NT2/D1 (cell line): ENCODE measurements around the gene ATP8B3.

Experiments used
- SUZ12 ChIP-seq: IDR thresholded peaks from 2 replicates; pipeline ENCODE4 v1.6.1; 2011; ENCODE audit not compliant: insufficient read length, insufficient read depth; ENCODE audit errors: extremely low read depth
- YY1 ChIP-seq: IDR thresholded peaks from 2 replicates; pipeline ENCODE4 v1.6.1; 2011; ENCODE audit not compliant: insufficient read length, insufficient read depth
- ZNF274 ChIP-seq: IDR thresholded peaks from 2 replicates; pipeline ENCODE4 v1.6.1; 2011; ENCODE audit warnings: mild to moderate bottlenecking, low read depth, low read length

GRCh38 chr19:1767464-1767933 lies 44.6 kb downstream of the ATP8B3 start:
- no peak for TF ChIP-seq YY1
- no peak for TF ChIP-seq SUZ12
- no peak for TF ChIP-seq ZNF274
